ENCODE measurements around the gene TNFRSF9. TPM values are rescaled to one million over a fixed set of nuclear protein-coding genes. Genes with fewer than 3 reads are reported as not detected.

The TNFRSF9 gene
- polyA plus RNA-seq, 1 experiment: 0.94 TPM

DNA sequence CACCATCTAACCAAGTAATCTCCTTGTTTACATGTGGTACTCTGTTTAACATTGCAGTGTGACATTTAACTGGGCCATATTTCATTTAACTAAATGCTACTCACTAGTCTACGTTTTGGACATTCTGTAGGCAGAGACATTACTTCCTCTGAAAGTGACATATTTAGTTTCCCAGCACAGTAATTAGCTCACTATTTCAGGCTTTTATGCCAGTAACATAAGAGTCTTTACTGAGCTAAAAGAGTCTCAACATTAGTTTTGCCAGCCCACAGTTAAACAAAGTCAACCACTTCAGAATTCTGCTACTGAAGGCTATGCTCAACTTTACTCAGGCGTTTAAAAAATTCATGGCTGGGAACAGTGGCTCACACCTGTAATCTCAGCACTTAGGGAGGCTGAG lies 2.6 kb upstream of the TNFRSF9 start:
- no peak for DNase-seq (ENCODE audit: low read depth, low spot score)
- Histone ChIP-seq H3K4me3 (ENCODE audit: low read depth, low read length) (no peak overlapping the region), H3K9me3 (ENCODE audit: control insufficient read depth, insufficient read depth, low read length) (no peaks in the 10 kb centered on the region; the same call in 1 of the 2 replicates), H3K27me3 (ENCODE audit: control insufficient read depth, insufficient read depth, low read length) (peaks cover 4% of the 10 kb centered on the region), H3K27ac (ENCODE audit: low read depth, low read length) (no peak overlapping the region)
- ChIA-PET POLR2A (no interaction called here), CTCF (interaction anchor here (0.6 to 2.6 kb wide), 4 partner anchors 18 to 275 kb away, joined by 3 to 13 read pairs (median 8); no protein-coding TSS in a partner anchor)
- TF ChIP-seq, protein P1, sequence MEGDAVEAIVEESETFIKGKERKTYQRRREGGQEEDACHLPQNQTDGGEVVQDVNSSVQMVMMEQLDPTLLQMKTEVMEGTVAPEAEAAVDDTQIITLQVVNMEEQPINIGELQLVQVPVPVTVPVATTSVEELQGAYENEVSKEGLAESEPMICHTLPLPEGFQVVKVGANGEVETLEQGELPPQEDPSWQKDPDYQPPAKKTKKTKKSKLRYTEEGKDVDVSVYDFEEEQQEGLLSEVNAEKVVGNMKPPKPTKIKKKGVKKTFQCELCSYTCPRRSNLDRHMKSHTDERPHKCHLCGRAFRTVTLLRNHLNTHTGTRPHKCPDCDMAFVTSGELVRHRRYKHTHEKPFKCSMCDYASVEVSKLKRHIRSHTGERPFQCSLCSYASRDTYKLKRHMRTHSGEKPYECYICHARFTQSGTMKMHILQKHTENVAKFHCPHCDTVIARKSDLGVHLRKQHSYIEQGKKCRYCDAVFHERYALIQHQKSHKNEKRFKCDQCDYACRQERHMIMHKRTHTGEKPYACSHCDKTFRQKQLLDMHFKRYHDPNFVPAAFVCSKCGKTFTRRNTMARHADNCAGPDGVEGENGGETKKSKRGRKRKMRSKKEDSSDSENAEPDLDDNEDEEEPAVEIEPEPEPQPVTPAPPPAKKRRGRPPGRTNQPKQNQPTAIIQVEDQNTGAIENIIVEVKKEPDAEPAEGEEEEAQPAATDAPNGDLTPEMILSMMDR (IDR thresholded peaks at IDR 0.05; ENCODE audit: low read depth, low read length): no peak

GRCh38 chr1:7942214-7942921 lies 1.7 kb upstream of the TNFRSF9 start:
- no peak for DNase-seq (ENCODE audit: low read depth, low spot score)
- TF ChIP-seq, protein P1 (IDR thresholded peaks at IDR 0.05; ENCODE audit: low read depth, low read length): peak; percentile 46
- H3K27me3 ChIP-seq (ENCODE audit: control insufficient read depth, insufficient read depth, low read length): peaks cover 5% of the 10 kb centered on the region
- peak overlapping the region; percentile 22 for H3K4me3 ChIP-seq (ENCODE audit: low read depth, low read length)
- no peaks in the 10 kb centered on the region; the same call in 1 of the 2 replicates for H3K9me3 ChIP-seq (ENCODE audit: control insufficient read depth, insufficient read depth, low read length)
- CTCF ChIA-PET: interaction anchor here (0.6 to 2.6 kb wide), 5 partner anchors 17 to 440 kb away, joined by 3 to 12 read pairs (median 4); no protein-coding TSS in a partner anchor
- H3K27ac ChIP-seq (ENCODE audit: low read depth, low read length): no peak overlapping the region
- POLR2A ChIA-PET: no interaction called here

GRCh38 chr1:7941437-7941793 lies 776 bp upstream of the TNFRSF9 start:
- CTCF ChIA-PET: interaction anchor here (0.7 to 1.6 kb wide), 4 partner anchors 9 to 375 kb away, joined by 3 read pairs; no protein-coding TSS in a partner anchor
- no peaks in the 10 kb centered on the region; the same call in 1 of the 2 replicates for H3K9me3 ChIP-seq (ENCODE audit: control insufficient read depth, insufficient read depth, low read length)
- TF ChIP-seq, protein P1 (IDR thresholded peaks at IDR 0.05; ENCODE audit: low read depth, low read length): no peak
- no peak for DNase-seq (ENCODE audit: low read depth, low spot score)
- no peak overlapping the region for H3K4me3 ChIP-seq (ENCODE audit: low read depth, low read length)
- POLR2A ChIA-PET: interaction anchor here (1.2 kb wide), 1 partner anchor 20 kb away, joined by 4 read pairs; the partner anchor contains the start of gene PARK7
- no peak overlapping the region for H3K27ac ChIP-seq (ENCODE audit: low read depth, low read length)
- H3K27me3 ChIP-seq (ENCODE audit: control insufficient read depth, insufficient read depth, low read length): peaks cover 5% of the 10 kb centered on the region

DNA sequence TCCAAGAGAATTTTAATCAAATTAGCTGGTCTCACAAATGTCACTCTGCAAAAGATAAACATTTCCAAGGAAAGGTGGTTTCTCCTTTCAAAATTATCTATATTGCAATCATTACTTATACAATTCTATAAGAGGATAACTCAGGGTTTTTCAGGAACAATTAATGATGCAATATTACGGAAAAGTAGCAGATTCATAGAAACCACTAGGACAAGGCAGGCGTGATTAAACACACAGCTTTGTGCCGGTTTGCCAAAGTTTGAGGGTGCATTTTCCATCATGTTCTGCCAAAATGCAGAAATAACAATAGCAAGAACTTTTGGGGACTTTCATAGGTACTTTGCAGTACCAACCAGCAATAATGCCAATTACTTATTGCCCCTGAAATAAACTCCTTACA lies 605 bp downstream of the TNFRSF9 start:
- no peak overlapping the region for H3K4me3 ChIP-seq (ENCODE audit: low read depth, low read length)
- ChIA-PET POLR2A (interaction anchor here (0.6 kb wide), 1 partner anchor 276 kb away, joined by 3 read pairs; no protein-coding TSS in a partner anchor), CTCF (interaction anchor here (0.6 to 1.6 kb wide), 2 partner anchors 8 to 37 kb away, joined by 3 read pairs; no protein-coding TSS in a partner anchor)
- H3K9me3 ChIP-seq (ENCODE audit: control insufficient read depth, insufficient read depth, low read length): no peaks in the 10 kb centered on the region; the same call in 1 of the 2 replicates
- DNase-seq (ENCODE audit: low read depth, low spot score): no peak
- TF ChIP-seq, protein P1 (IDR thresholded peaks at IDR 0.05; ENCODE audit: low read depth, low read length): no peak
- H3K27ac ChIP-seq (ENCODE audit: low read depth, low read length): no peak overlapping the region
- H3K27me3 ChIP-seq (ENCODE audit: control insufficient read depth, insufficient read depth, low read length): peaks cover 8% of the 10 kb centered on the region

- Histone ChIP-seq H3K4me3 (ENCODE audit: low read depth, low read length) (no peak overlapping the region), H3K27ac (ENCODE audit: low read depth, low read length) (no peak overlapping the region), H3K27me3 (ENCODE audit: control insufficient read depth, insufficient read depth, low read length) (peaks cover 8% of the 10 kb centered on the region), H3K9me3 (ENCODE audit: control insufficient read depth, insufficient read depth, low read length) (no peaks in the 10 kb centered on the region; the same call in 1 of the 2 replicates)
- DNase-seq (ENCODE audit: low read depth, low spot score): no peak
- TF ChIP-seq, protein P1 (IDR thresholded peaks at IDR 0.05; ENCODE audit: low read depth, low read length): no peak
- ChIA-PET POLR2A (no interaction called here), CTCF (no interaction called here)
Observed at GRCh38 chr1:7938070-7938469, 2.6 kb downstream of the TNFRSF9 start.

All from AG04450 (cell line).